Body of pancreas (tissue), 4 donors: ENCODE data around the gene COL18A1.

Source experiments
- POLR2A ChIP-seq, 3 donors: fragments of 450-650 bp; IDR thresholded peaks; one replicate each; pipeline ENCODE4 v1.6.1; 2016; ENCODE audit warnings: antibody characterized with exemption in 3 of 3, mild to moderate bottlenecking in 2 of 3
- TF ChIP-seq, protein P1 (sequence below), 7 experiments: fragments of 450-650 bp in 4 of 7; fragments of 200-600 bp in 3 of 7; sonication (generic) in 3 of 7; IDR thresholded peaks; one replicate each; pipeline ENCODE4 v1.5.1; 2016 to 2019; ENCODE audit warnings: antibody characterized with exemption in 7 of 7

- TF ChIP-seq, protein P1, sequence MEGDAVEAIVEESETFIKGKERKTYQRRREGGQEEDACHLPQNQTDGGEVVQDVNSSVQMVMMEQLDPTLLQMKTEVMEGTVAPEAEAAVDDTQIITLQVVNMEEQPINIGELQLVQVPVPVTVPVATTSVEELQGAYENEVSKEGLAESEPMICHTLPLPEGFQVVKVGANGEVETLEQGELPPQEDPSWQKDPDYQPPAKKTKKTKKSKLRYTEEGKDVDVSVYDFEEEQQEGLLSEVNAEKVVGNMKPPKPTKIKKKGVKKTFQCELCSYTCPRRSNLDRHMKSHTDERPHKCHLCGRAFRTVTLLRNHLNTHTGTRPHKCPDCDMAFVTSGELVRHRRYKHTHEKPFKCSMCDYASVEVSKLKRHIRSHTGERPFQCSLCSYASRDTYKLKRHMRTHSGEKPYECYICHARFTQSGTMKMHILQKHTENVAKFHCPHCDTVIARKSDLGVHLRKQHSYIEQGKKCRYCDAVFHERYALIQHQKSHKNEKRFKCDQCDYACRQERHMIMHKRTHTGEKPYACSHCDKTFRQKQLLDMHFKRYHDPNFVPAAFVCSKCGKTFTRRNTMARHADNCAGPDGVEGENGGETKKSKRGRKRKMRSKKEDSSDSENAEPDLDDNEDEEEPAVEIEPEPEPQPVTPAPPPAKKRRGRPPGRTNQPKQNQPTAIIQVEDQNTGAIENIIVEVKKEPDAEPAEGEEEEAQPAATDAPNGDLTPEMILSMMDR (IDR thresholded peaks at IDR 0.05) = no peak
- TF ChIP-seq POLR2A (IDR thresholded peaks at IDR 0.05) = no peak
Measured at GRCh38 chr21:45417256-45417950, 12.4 kb downstream of the COL18A1 start.
